ENCODE measurements around the gene CCNL2.

Gene CCNL2

GRCh38 chr1:1341549-1342021, 57.5 kb downstream of the CCNL2 start:
- DNase-seq (ENCODE audit: low read depth), result no peak

DNA sequence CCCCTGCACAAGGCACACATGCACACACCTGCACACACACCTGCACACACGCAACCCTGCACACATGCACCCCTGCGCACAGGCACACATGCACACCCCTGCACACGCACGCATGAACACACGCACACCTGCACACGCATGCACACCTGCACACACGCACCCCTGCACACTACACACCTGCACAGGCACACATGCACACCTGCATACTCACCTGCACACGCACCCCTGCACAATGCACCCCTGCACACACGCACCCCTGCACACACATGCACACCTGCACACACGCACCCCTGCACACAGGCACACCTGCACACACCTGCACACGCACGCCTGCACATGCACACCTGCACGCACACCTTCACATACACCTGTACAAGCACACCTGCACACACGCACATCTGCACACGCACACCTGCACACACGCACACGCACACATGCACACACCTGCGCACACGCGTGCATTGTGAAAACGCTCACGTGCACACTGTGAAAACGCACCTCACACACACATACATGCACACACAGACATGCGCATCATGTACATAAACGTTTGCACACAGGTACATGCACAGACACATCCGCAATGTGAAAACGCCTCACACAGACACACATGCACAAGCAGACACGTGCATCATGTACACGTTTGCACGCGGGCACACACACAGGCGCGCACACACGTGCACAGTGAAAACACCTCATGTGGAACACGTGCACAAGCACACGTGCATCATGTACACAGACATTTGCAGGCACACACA, 58.2 kb downstream of the CCNL2 start:
- no peak for DNase-seq (ENCODE audit: low read depth)

GRCh38 chr1:1340185-1340584, 59.0 kb downstream of the CCNL2 start:
- DNase-seq (ENCODE audit: low read depth), result no peak

- no peak for DNase-seq (ENCODE audit: low read depth)
Observed at GRCh38 chr1:1338278-1338677, 60.9 kb downstream of the CCNL2 start.

DNA sequence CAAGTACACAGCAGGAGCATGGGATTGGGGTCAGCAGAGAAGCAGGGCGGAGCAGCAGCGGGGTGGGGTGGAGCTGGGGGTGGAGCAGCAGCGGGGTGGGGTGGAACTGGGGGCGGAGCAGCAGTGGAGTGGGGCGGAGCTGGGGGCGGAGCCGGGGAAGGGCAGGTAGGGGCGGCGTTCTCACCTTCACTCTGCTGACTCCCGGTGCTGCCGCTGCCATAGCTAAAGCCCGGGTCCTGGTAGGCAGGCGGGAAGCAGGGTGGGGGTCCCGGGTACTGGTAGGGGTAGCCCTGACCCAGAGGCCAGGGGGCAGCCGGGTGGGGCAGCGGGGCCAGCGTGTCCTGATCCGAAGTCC, 61.4 kb downstream of the CCNL2 start:
- no peak for DNase-seq (ENCODE audit: low read depth)

GRCh38 chr1:1336931-1337792, 62.0 kb downstream of the CCNL2 start:
- DNase-seq (ENCODE audit: low read depth), result no peak

DNA sequence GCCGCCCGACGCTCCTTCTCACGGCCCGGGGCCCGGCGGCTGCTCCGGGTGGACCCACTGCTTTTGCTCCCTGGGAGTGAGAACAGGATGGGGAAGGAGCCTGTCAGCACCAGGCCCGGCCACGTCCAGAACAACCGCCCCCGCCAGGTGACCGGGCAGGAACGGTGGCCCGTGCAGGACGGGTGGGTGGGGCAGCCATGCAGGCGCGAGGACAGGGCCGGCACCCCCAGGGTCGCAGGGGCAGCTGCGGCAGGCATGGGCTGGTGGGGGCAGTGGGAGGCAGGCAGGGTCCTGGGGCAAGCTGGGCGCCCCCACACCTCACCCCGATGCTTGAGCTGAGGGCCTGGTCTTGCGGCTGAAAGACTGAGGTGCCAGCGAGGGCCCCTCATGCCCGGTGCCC, 62.7 kb downstream of the CCNL2 start:
- no peak for DNase-seq (ENCODE audit: low read depth)

- DNase-seq (ENCODE audit: low read depth), result no peak
Observed at GRCh38 chr1:1335792-1336248, 63.3 kb downstream of the CCNL2 start.
